ENCODE measurements around the gene CDH15. TPM values are rescaled to one million over a fixed set of nuclear protein-coding genes. Genes with fewer than 3 reads are reported as not detected.

The CDH15 gene
- total RNA-seq, 4 donors from 2014 or later = 48.5 to 60.8 (median 51.0) TPM

- in situ Hi-C loops (cut with MboI; ENCODE audit: low sequenced_read_pairs in 4 of 4) = loop anchor here in 1 of 4 donors (25.0 kb wide), 1 partner anchor 282 kb away; the partner anchor contains the start of gene SPG7
- peak in 1 of 2 donors; percentile 48 for DNase-seq
Measured at GRCh38 chr16:89230255-89230654, 58.7 kb downstream of the CDH15 start.

GRCh38 chr16:89232107-89232506 lies 60.6 kb downstream of the CDH15 start:
- in situ Hi-C loops (cut with MboI; ENCODE audit: low sequenced_read_pairs in 4 of 4) = loop anchor here in 1 of 4 donors (25.0 kb wide), 1 partner anchor 280 kb away; the partner anchor contains the start of gene SPG7
- Histone ChIP-seq H3K4me3 (no peak overlapping the region), H3K4me1 (peaks cover 0 to 5% of the 10 kb centered on the region in 2 donors), H3K27me3 (no peaks in the 10 kb centered on the region), H3K9me3 (no peaks in the 10 kb centered on the region), H3K36me3 (peaks cover under 1 to 60% of the 10 kb centered on the region in 2 donors), H3K27ac (no peak overlapping the region)
- intact Hi-C loops (cut with DNase I; ENCODE audit: low total_unique reads) = no loop called here
- no peak for ATAC-seq
- TF ChIP-seq CTCF (IDR thresholded peaks at IDR 0.05 in 4 of 5, conservative IDR thresholded peaks at IDR 0.05 in 1 of 5) = no peak
- no peak for TF ChIP-seq POLR2A (IDR thresholded peaks at IDR 0.05)
- DNase-seq = no peak

More at GRCh38 chr16:89230255-89230654, 58.7 kb downstream of the CDH15 start:
- intact Hi-C loops (cut with DNase I; ENCODE audit: low total_unique reads) = no loop called here
- no peaks in the 10 kb centered on the region for H3K9me3 ChIP-seq
- no peak overlapping the region for H3K4me3 ChIP-seq
- H3K4me1 ChIP-seq = peaks cover 0 to 5% of the 10 kb centered on the region in 2 donors
- peaks cover 4 to 79% of the 10 kb centered on the region in 2 donors for H3K36me3 ChIP-seq
- H3K27ac ChIP-seq = no peak overlapping the region
- H3K27me3 ChIP-seq = no peaks in the 10 kb centered on the region
- peak in 1 of 2 donors; percentile 72 for ATAC-seq
- TF ChIP-seq CTCF (IDR thresholded peaks at IDR 0.05 in 4 of 5, conservative IDR thresholded peaks at IDR 0.05 in 1 of 5) (no peak), POLR2A (IDR thresholded peaks at IDR 0.05) (no peak)

GRCh38 chr16:89233678-89234490 lies 62.3 kb downstream of the CDH15 start:
- no peak for ATAC-seq

GRCh38 chr16:89237733-89238132 lies 66.2 kb downstream of the CDH15 start:
- ATAC-seq (no peak), DNase-seq (no peak)
- no peaks in the 10 kb centered on the region for H3K9me3 ChIP-seq
- no peak overlapping the region for H3K4me3 ChIP-seq
- in situ Hi-C loops (cut with MboI; ENCODE audit: low sequenced_read_pairs in 4 of 4) = loop anchor here in 1 of 4 donors (25.0 kb wide), 1 partner anchor 275 kb away; the partner anchor contains the start of gene SPG7
- H3K27ac ChIP-seq = no peak overlapping the region
- H3K27me3 ChIP-seq = no peaks in the 10 kb centered on the region
- TF ChIP-seq CTCF (IDR thresholded peaks at IDR 0.05 in 4 of 5, conservative IDR thresholded peaks at IDR 0.05 in 1 of 5) = no peak
- no peak for TF ChIP-seq POLR2A (IDR thresholded peaks at IDR 0.05)
- peaks cover 4 to 8% of the 10 kb centered on the region in 2 donors for H3K4me1 ChIP-seq
- intact Hi-C loops (cut with DNase I; ENCODE audit: low total_unique reads) = no loop called here
- H3K36me3 ChIP-seq = peaks cover 0 to 13% of the 10 kb centered on the region in 2 donors

More at GRCh38 chr16:89233678-89234490, 62.3 kb downstream of the CDH15 start:
- intact Hi-C loops (cut with DNase I; ENCODE audit: low total_unique reads) (no loop called here), in situ Hi-C loops (cut with MboI; ENCODE audit: low sequenced_read_pairs in 4 of 4) (loop anchor here in 1 of 4 donors (25.0 kb wide), 1 partner anchor 278 kb away; the partner anchor contains the start of gene SPG7)
- TF ChIP-seq POLR2A (IDR thresholded peaks at IDR 0.05) (no peak), CTCF (IDR thresholded peaks at IDR 0.05 in 4 of 5, conservative IDR thresholded peaks at IDR 0.05 in 1 of 5) (no peak)
- peaks cover 0 to 42% of the 10 kb centered on the region in 2 donors for H3K36me3 ChIP-seq
- no peaks in the 10 kb centered on the region for H3K9me3 ChIP-seq
- no peak overlapping the region for H3K4me3 ChIP-seq
- no peak overlapping the region for H3K27ac ChIP-seq
- H3K27me3 ChIP-seq = no peaks in the 10 kb centered on the region
- DNase-seq = no peak
- H3K4me1 ChIP-seq = peaks cover 0 to 5% of the 10 kb centered on the region in 2 donors

Data from gastrocnemius medialis (tissue), 4 donors.